Adipocyte (in vitro differentiated cells): ENCODE results near the gene RPS6KL1.
A peak's percentile ranks its signal among the peaks of the same experiment; 100 is the strongest.

ENCODE experiments used
- DNase-seq: peaks from one replicate; pipeline ENCODE4 v3.0.0-alpha.2; 2015; ENCODE audit warnings: low read depth
- H3K27me3 ChIP-seq: replicated peaks from 2 replicates; pipeline ENCODE4 v1.7.0; 2013; ENCODE audit warnings: mild to moderate bottlenecking, low read length, moderate library complexity; ENCODE audit not compliant: control insufficient read depth, insufficient read depth
- H3K36me3 ChIP-seq: 2 replicates; pipeline ENCODE4 v1.7.0; 2013; ENCODE audit warnings: low read length, mild to moderate bottlenecking, moderate library complexity; ENCODE audit not compliant: control insufficient read depth, insufficient read depth, severe bottlenecking
- H3K4me1 ChIP-seq: 2 replicates; pipeline ENCODE4 v1.7.0; 2013; ENCODE audit warnings: mild to moderate bottlenecking, low read length, moderate library complexity; ENCODE audit not compliant: control insufficient read depth, insufficient read depth
- H3K4me3 ChIP-seq: 2 replicates; pipeline ENCODE4 v1.7.0; 2013; ENCODE audit warnings: mild to moderate bottlenecking, low read length, moderate library complexity
- H3K9ac ChIP-seq: 2 replicates; pipeline ENCODE4 v1.7.0; 2013; ENCODE audit warnings: mild to moderate bottlenecking, low read length, moderate library complexity
- H3K9me3 ChIP-seq: 2 replicates; pipeline ENCODE4 v1.7.0; 2013; ENCODE audit warnings: mild to moderate bottlenecking, low read length, moderate library complexity; ENCODE audit not compliant: control insufficient read depth

RPS6KL1 gene

GRCh38 chr14:74875941-74876913 is 46.8 kb downstream of the RPS6KL1 start, which contains the start of gene PROX2:
Gene PROX2, minus strand, starts transcription at chr14:74876145. Its CDS starts 12,311 bp downstream, at chr14:74863834.
- DNase-seq: no peak
- H3K27me3 ChIP-seq: no peaks in the 10 kb centered on the region
- no peak within 1 kb of the TSS for H3K4me3 ChIP-seq
- H3K4me1 ChIP-seq: peaks cover 10% of the 10 kb centered on the region
- H3K36me3 ChIP-seq: no peaks in the 10 kb centered on the region
- H3K9ac ChIP-seq: no peak within 1 kb of the TSS
- H3K9me3 ChIP-seq: no peaks in the 10 kb centered on the region

GRCh38 chr14:74875204-74875603 is 47.9 kb downstream of the RPS6KL1 start:
- Histone ChIP-seq H3K9ac (no peak overlapping the region), H3K36me3 (no peaks in the 10 kb centered on the region), H3K27me3 (no peaks in the 10 kb centered on the region), H3K4me1 (peaks cover 5% of the 10 kb centered on the region), H3K4me3 (no peak overlapping the region), H3K9me3 (no peaks in the 10 kb centered on the region)
- DNase-seq: no peak

- Histone ChIP-seq H3K9me3 (no peaks in the 10 kb centered on the region), H3K36me3 (no peaks in the 10 kb centered on the region), H3K4me1 (peaks cover 9% of the 10 kb centered on the region), H3K27me3 (no peaks in the 10 kb centered on the region), H3K9ac (no peak overlapping the region), H3K4me3 (no peak overlapping the region)
- DNase-seq: no peak
These were observed 51.2 kb downstream of the RPS6KL1 start for GRCh38 chr14:74871819-74872218.

GRCh38 chr14:74868739-74869138 is 54.3 kb downstream of the RPS6KL1 start:
- DNase-seq: no peak
- Histone ChIP-seq H3K27me3 (no peaks in the 10 kb centered on the region), H3K4me3 (no peak overlapping the region), H3K36me3 (no peaks in the 10 kb centered on the region), H3K9ac (no peak overlapping the region), H3K4me1 (peaks cover 4% of the 10 kb centered on the region), H3K9me3 (no peaks in the 10 kb centered on the region)

- peaks cover 4% of the 10 kb centered on the region for H3K4me1 ChIP-seq
- H3K4me3 ChIP-seq: no peak overlapping the region
- DNase-seq: peak; percentile 82
- H3K9me3 ChIP-seq: no peaks in the 10 kb centered on the region
- H3K27me3 ChIP-seq: no peaks in the 10 kb centered on the region
- no peaks in the 10 kb centered on the region for H3K36me3 ChIP-seq
- no peak overlapping the region for H3K9ac ChIP-seq
These were observed 55.4 kb downstream of the RPS6KL1 start for GRCh38 chr14:74867673-74868072.

GRCh38 chr14:74866708-74867389 is 56.2 kb downstream of the RPS6KL1 start:
- no peak overlapping the region for H3K9ac ChIP-seq
- no peaks in the 10 kb centered on the region for H3K9me3 ChIP-seq
- H3K4me1 ChIP-seq: peaks cover 4% of the 10 kb centered on the region
- DNase-seq: no peak
- H3K36me3 ChIP-seq: no peaks in the 10 kb centered on the region
- H3K27me3 ChIP-seq: no peaks in the 10 kb centered on the region
- H3K4me3 ChIP-seq: no peak overlapping the region

GRCh38 chr14:74865156-74865555 is 57.9 kb downstream of the RPS6KL1 start:
- H3K9ac ChIP-seq: no peak overlapping the region
- H3K4me1 ChIP-seq: peaks cover 11% of the 10 kb centered on the region
- H3K27me3 ChIP-seq: no peaks in the 10 kb centered on the region
- H3K9me3 ChIP-seq: no peaks in the 10 kb centered on the region
- no peak overlapping the region for H3K4me3 ChIP-seq
- no peak for DNase-seq
- H3K36me3 ChIP-seq: no peaks in the 10 kb centered on the region

GRCh38 chr14:74864198-74864597 is 58.9 kb downstream of the RPS6KL1 start:
- no peak for DNase-seq
- Histone ChIP-seq H3K36me3 (no peaks in the 10 kb centered on the region), H3K9ac (no peak overlapping the region), H3K4me1 (peaks cover 15% of the 10 kb centered on the region), H3K4me3 (no peak overlapping the region), H3K27me3 (no peaks in the 10 kb centered on the region), H3K9me3 (no peaks in the 10 kb centered on the region)

GRCh38 chr14:74863274-74863673 is 59.8 kb downstream of the RPS6KL1 start:
- Histone ChIP-seq H3K9me3 (no peaks in the 10 kb centered on the region), H3K27me3 (no peaks in the 10 kb centered on the region), H3K9ac (no peak overlapping the region), H3K4me3 (no peak overlapping the region), H3K36me3 (no peaks in the 10 kb centered on the region), H3K4me1 (peaks cover 16% of the 10 kb centered on the region)
- no peak for DNase-seq

- peaks cover 25% of the 10 kb centered on the region for H3K4me1 ChIP-seq
- H3K9me3 ChIP-seq: no peaks in the 10 kb centered on the region
- H3K4me3 ChIP-seq: no peak overlapping the region
- no peaks in the 10 kb centered on the region for H3K36me3 ChIP-seq
- no peak overlapping the region for H3K9ac ChIP-seq
- no peak for DNase-seq
- no peaks in the 10 kb centered on the region for H3K27me3 ChIP-seq
These were observed 61.3 kb downstream of the RPS6KL1 start for GRCh38 chr14:74861734-74862090.

- Histone ChIP-seq H3K27me3 (no peaks in the 10 kb centered on the region), H3K9ac (peak overlapping the region; percentile 41), H3K36me3 (no peaks in the 10 kb centered on the region), H3K4me3 (no peak overlapping the region), H3K9me3 (no peaks in the 10 kb centered on the region), H3K4me1 (peaks cover 31% of the 10 kb centered on the region)
- peak; percentile 96 for DNase-seq
These were observed 61.9 kb downstream of the RPS6KL1 start for GRCh38 chr14:74860899-74861733.
